Measurements from ENCODE around the gene MYCBP2. TPM values are rescaled to one million over a fixed set of nuclear protein-coding genes. Genes with fewer than 3 reads are reported as not detected.

Gene MYCBP2
- polyA plus RNA-seq, 2 of the 4 experiments (the other 2 are of a cell fraction) = 15.8 to 37.8 TPM

DNA sequence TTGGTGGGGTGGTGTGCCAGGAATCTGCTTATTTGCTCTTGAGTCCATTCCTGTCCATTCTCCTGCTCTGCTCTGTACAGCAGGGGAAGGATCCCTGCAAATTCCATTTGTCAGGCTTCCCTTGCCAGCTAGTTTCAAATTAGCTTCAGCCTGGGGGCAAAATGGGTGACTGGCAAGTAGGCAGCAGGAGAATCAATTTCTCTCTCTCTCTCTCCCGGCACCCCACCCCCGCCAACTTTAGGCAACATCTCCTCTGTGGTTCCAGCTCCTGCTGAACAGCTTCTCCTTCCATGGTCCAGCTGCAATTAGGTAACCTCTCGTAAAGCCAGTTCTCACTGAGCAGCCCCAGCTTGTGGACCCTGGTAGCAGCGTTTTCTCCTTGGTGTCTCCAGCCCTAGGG lies 6.7 kb upstream of the MYCBP2 start:
- peaks cover 2% of the 10 kb centered on the region; the same call in 1 of the 3 replicates for H3K4me1 ChIP-seq
- WGBS (ENCODE audit: missing lambda C conversion rate) = 28% methylated on average over 4 of the region's 4 CpGs
- TF ChIP-seq CBX2 (IDR thresholded peaks at IDR 0.05; ENCODE audit: borderline replicate concordance, low read depth) (no peak), MAZ (IDR thresholded peaks at IDR 0.05; ENCODE audit: borderline replicate concordance, low read depth, low read length) (no peak), NFE2L2 (conservative IDR thresholded peaks at IDR 0.05; ENCODE audit: low read length) (no peak), KDM1A (IDR thresholded peaks at IDR 0.05; ENCODE audit: low read depth) (no peak), NR3C1 (IDR thresholded peaks at IDR 0.05) (no peak), HEYL (CRISPR knock-in tag; IDR thresholded peaks at IDR 0.05) (no peak), TP53 (CRISPR knock-in tag; IDR thresholded peaks at IDR 0.05) (no peak), ZSCAN20 (CRISPR knock-in tag; IDR thresholded peaks at IDR 0.05) (no peak), RAD21 (conservative IDR thresholded peaks at IDR 0.05 in 1 of 2, IDR thresholded peaks at IDR 0.05 in 1 of 2) (no peak), RNF2 (IDR thresholded peaks at IDR 0.05; ENCODE audit: borderline replicate concordance, low read depth) (no peak), ZC3H11A (IDR thresholded peaks at IDR 0.05) (no peak), FOSL2 (IDR thresholded peaks at IDR 0.05) (no peak), FOSL2 (CRISPR knock-in tag; IDR thresholded peaks at IDR 0.05) (no peak), ZFP36 (IDR thresholded peaks at IDR 0.05; ENCODE audit: borderline replicate concordance, partially characterized antibody) (no peak), JUN (IDR thresholded peaks at IDR 0.05) (no peak), SREBF2 (IDR thresholded peaks at IDR 0.05) (no peak)
- TF ChIP-seq, protein P1, sequence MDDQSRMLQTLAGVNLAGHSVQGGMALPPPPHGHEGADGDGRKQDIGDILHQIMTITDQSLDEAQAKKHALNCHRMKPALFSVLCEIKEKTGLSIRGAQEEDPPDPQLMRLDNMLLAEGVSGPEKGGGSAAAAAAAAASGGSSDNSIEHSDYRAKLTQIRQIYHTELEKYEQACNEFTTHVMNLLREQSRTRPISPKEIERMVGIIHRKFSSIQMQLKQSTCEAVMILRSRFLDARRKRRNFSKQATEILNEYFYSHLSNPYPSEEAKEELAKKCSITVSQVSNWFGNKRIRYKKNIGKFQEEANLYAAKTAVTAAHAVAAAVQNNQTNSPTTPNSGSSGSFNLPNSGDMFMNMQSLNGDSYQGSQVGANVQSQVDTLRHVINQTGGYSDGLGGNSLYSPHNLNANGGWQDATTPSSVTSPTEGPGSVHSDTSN (IDR thresholded peaks at IDR 0.05) = no peak
- TF ChIP-seq, protein P2, sequence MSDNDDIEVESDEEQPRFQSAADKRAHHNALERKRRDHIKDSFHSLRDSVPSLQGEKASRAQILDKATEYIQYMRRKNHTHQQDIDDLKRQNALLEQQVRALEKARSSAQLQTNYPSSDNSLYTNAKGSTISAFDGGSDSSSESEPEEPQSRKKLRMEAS (IDR thresholded peaks at IDR 0.05) = no peak
- TF ChIP-seq, protein P3, sequence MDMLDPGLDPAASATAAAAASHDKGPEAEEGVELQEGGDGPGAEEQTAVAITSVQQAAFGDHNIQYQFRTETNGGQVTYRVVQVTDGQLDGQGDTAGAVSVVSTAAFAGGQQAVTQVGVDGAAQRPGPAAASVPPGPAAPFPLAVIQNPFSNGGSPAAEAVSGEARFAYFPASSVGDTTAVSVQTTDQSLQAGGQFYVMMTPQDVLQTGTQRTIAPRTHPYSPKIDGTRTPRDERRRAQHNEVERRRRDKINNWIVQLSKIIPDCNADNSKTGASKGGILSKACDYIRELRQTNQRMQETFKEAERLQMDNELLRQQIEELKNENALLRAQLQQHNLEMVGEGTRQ (IDR thresholded peaks at IDR 0.05) = no peak
- TF ChIP-seq, protein P4, sequence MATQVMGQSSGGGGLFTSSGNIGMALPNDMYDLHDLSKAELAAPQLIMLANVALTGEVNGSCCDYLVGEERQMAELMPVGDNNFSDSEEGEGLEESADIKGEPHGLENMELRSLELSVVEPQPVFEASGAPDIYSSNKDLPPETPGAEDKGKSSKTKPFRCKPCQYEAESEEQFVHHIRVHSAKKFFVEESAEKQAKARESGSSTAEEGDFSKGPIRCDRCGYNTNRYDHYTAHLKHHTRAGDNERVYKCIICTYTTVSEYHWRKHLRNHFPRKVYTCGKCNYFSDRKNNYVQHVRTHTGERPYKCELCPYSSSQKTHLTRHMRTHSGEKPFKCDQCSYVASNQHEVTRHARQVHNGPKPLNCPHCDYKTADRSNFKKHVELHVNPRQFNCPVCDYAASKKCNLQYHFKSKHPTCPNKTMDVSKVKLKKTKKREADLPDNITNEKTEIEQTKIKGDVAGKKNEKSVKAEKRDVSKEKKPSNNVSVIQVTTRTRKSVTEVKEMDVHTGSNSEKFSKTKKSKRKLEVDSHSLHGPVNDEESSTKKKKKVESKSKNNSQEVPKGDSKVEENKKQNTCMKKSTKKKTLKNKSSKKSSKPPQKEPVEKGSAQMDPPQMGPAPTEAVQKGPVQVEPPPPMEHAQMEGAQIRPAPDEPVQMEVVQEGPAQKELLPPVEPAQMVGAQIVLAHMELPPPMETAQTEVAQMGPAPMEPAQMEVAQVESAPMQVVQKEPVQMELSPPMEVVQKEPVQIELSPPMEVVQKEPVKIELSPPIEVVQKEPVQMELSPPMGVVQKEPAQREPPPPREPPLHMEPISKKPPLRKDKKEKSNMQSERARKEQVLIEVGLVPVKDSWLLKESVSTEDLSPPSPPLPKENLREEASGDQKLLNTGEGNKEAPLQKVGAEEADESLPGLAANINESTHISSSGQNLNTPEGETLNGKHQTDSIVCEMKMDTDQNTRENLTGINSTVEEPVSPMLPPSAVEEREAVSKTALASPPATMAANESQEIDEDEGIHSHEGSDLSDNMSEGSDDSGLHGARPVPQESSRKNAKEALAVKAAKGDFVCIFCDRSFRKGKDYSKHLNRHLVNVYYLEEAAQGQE (IDR thresholded peaks at IDR 0.05) = no peak
- H3K27ac ChIP-seq = no peak overlapping the region
- ChIA-PET POLR2A (no interaction called here), CTCF (no interaction called here)
- H3K4me2 ChIP-seq = no peak overlapping the region
- DNase-seq (ENCODE audit: low read depth in 1 of 2, low spot score in 1 of 2) (no peak), FAIRE-seq (no peak), ATAC-seq (no peak)
- H3K4me3 ChIP-seq = no peak overlapping the region
- no peaks in the 10 kb centered on the region for H3K9me3 ChIP-seq

DNA sequence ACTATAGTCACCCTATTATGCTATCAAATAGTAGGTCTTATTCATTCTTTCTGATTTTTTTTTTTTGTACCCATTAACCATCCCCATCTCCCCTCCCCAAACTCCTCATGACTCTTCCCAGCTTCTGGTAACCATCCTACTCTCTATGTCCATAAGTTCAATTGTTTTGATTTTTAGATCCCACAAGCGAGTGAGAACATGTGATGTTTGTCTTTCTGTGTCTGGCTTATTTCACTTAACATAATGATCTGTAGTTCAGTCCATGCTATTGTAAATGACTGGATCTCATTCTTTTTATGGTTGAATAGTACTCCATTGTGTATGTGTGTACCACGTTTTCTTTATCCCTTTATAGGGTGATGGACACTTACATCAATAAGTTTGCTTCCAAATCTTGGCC lies 4.5 kb upstream of the MYCBP2 start:
- CTCF ChIA-PET = interaction anchor here (1.5 kb wide), 1 partner anchor 147 kb away, joined by 3 read pairs; no protein-coding TSS in a partner anchor
- no peak for ATAC-seq
- H3K4me3 ChIP-seq = no peak overlapping the region

More for the DNA sequence above, 4.5 kb upstream of the MYCBP2 start:
- POLR2A ChIA-PET = no interaction called here
- H3K27ac ChIP-seq = no peak overlapping the region
- H3K4me1 ChIP-seq = peaks cover 13% of the 10 kb centered on the region; the same call in 2 of the 3 replicates
- no peak overlapping the region for H3K4me2 ChIP-seq
- H3K9me3 ChIP-seq = no peaks in the 10 kb centered on the region
- DNase-seq (ENCODE audit: low read depth in 1 of 2, low spot score in 1 of 2) (no peak), FAIRE-seq (no peak)
- TF ChIP-seq, protein P5, sequence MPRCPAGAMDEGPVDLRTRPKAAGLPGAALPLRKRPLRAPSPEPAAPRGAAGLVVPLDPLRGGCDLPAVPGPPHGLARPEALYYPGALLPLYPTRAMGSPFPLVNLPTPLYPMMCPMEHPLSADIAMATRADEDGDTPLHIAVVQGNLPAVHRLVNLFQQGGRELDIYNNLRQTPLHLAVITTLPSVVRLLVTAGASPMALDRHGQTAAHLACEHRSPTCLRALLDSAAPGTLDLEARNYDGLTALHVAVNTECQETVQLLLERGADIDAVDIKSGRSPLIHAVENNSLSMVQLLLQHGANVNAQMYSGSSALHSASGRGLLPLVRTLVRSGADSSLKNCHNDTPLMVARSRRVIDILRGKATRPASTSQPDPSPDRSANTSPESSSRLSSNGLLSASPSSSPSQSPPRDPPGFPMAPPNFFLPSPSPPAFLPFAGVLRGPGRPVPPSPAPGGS (IDR thresholded peaks at IDR 0.05) = no peak
- TF ChIP-seq KDM1A (IDR thresholded peaks at IDR 0.05; ENCODE audit: low read depth) = no peak
- TF ChIP-seq HEYL (CRISPR knock-in tag; IDR thresholded peaks at IDR 0.05) = no peak
- TF ChIP-seq, protein P6, sequence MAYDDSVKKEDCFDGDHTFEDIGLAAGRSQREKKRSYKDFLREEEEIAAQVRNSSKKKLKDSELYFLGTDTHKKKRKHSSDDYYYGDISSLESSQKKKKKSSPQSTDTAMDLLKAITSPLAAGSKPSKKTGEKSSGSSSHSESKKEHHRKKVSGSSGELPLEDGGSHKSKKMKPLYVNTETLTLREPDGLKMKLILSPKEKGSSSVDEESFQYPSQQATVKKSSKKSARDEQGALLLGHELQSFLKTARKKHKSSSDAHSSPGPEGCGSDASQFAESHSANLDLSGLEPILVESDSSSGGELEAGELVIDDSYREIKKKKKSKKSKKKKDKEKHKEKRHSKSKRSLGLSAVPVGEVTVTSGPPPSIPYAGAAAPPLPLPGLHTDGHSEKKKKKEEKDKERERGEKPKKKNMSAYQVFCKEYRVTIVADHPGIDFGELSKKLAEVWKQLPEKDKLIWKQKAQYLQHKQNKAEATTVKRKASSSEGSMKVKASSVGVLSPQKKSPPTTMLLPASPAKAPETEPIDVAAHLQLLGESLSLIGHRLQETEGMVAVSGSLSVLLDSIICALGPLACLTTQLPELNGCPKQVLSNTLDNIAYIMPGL (CRISPR knock-in tag; IDR thresholded peaks at IDR 0.05; ENCODE audit: borderline replicate concordance) = no peak
- TF ChIP-seq FOSB (CRISPR knock-in tag; IDR thresholded peaks at IDR 0.05) = no peak
- TF ChIP-seq HOXB13 (CRISPR knock-in tag; IDR thresholded peaks at IDR 0.05; ENCODE audit: low read depth) = no peak
- TF ChIP-seq NFE2L2 (conservative IDR thresholded peaks at IDR 0.05; ENCODE audit: low read length) = no peak
- TF ChIP-seq EHMT2 (IDR thresholded peaks at IDR 0.05; ENCODE audit: low read depth) = no peak
- 56% methylated on average over 2 of the region's 2 CpGs for WGBS (ENCODE audit: missing lambda C conversion rate)
